Testis (tissue), 3 donors: Measurements from ENCODE around the gene NOTUM. TPM values are rescaled to one million over a fixed set of nuclear protein-coding genes. Genes with fewer than 3 reads are reported as not detected.

Source experiments
- DNase-seq: peaks from one replicate; pipeline ENCODE4 v3.0.0-alpha.2; 2019
- H3K27ac ChIP-seq, 2 donors: fragments of 200-600 bp; sonication (generic); one replicate each; pipeline ENCODE4 v1.5.1; 2019
- H3K27me3 ChIP-seq: fragments of 200-600 bp; sonication (generic); one replicate; pipeline ENCODE4 v1.5.1; 2019
- H3K36me3 ChIP-seq: fragments of 200-600 bp; sonication (generic); one replicate; pipeline ENCODE4 v1.5.1; 2017; ENCODE audit warnings: low read depth; ENCODE audit errors: missing control alignments
- H3K4me1 ChIP-seq: fragments of 200-600 bp; sonication (generic); one replicate; pipeline ENCODE4 v1.5.1; 2019
- H3K4me3 ChIP-seq, 2 donors: fragments of 200-600 bp; sonication (generic); one replicate each; pipeline ENCODE4 v1.5.1; 2017 to 2019
- H3K9me3 ChIP-seq: fragments of 200-600 bp; sonication (generic); one replicate; pipeline ENCODE4 v1.5.1; 2017
- CTCF ChIP-seq, 3 experiments: fragments of 450-650 bp in 2 of 3; fragments of 200-600 bp in 1 of 3; sonication (generic) in 1 of 3; IDR thresholded peaks; one replicate each; pipeline ENCODE4 v1.5.1; 2016 to 2019; ENCODE audit warnings: antibody characterized with exemption in 3 of 3, mild to moderate bottlenecking in 2 of 3, moderate library complexity in 1 of 3
- POLR2A ChIP-seq: fragments of 450-650 bp; IDR thresholded peaks from one replicate; pipeline ENCODE4 v1.6.1; 2017; ENCODE audit warnings: antibody characterized with exemption, mild to moderate bottlenecking, moderate library complexity
- WGBS, 2 donors: methylation state at CpG; one replicate each; pipeline ENCODE4 v1.1.5; 2018; 5-methylcytosine and 5-hydroxymethylcytosine counted together
- intact Hi-C: fragments of 100-400 bp; cut with DNase I; formaldehyde crosslinking; loops from one replicate; pipeline ENCODE4 v1.15.1; 2023; ENCODE audit warnings: low total_unique reads
- polyA plus RNA-seq: library from polyadenylated mRNA; stranded (reverse); fragments of 350-450 nt; fragmentation: Illumina TruSeq; extraction: RNeasy Lipid Tissue Mini Kit (QIAGEN cat#74804); gene quantifications from one replicate; pipeline ENCODE4 v1.2.3, GENCODE V29; 2014; ENCODE audit warnings: low read depth, low replicate concordance; ENCODE audit not compliant: insufficient read depth
- total RNA-seq, 2 donors: library from RNA; depleted of rRNA; stranded (reverse); fragments of >200 nt; gene quantifications; one replicate each; pipeline ENCODE4 v1.2.3, GENCODE V29; 2016

NOTUM gene
- total and polyA plus RNA-seq, 3 donors from 2014 or later, result 5.1 to 13.2 (median 9.5) TPM

- no peak for TF ChIP-seq POLR2A
- TF ChIP-seq CTCF (IDR thresholded peaks at IDR 0.05), result no peak
- DNase-seq, result no peak
- WGBS, 2 donors, result 76 to 87% methylated on average over 9 of the region's 9 CpGs
- Histone ChIP-seq H3K4me1 (peaks cover 10% of the 10 kb centered on the region), H3K27me3 (no peaks in the 10 kb centered on the region), H3K4me3 (no peak overlapping the region), H3K36me3 (no peaks in the 10 kb centered on the region), H3K9me3 (no peaks in the 10 kb centered on the region), H3K27ac (no peak overlapping the region)
- intact Hi-C loops, result no loop called here
These were observed 28.5 kb downstream of the NOTUM start for GRCh38 chr17:81932333-81932983.

GRCh38 chr17:81931557-81932332 lies 29.2 kb downstream of the NOTUM start:
- Histone ChIP-seq H3K27me3 (no peaks in the 10 kb centered on the region), H3K27ac (no peak overlapping the region), H3K4me3 (no peak overlapping the region), H3K4me1 (peaks cover 9% of the 10 kb centered on the region), H3K9me3 (no peaks in the 10 kb centered on the region), H3K36me3 (no peaks in the 10 kb centered on the region)
- TF ChIP-seq POLR2A (no peak), CTCF (IDR thresholded peaks at IDR 0.05) (no peak)
- 55 to 65% methylated on average over 7 to 15 of the region's 15 CpGs for WGBS, 2 donors
- intact Hi-C loops, result no loop called here
- no peak for DNase-seq

- H3K9me3 ChIP-seq, result no peaks in the 10 kb centered on the region
- no peak overlapping the region for H3K27ac ChIP-seq
- no peak for DNase-seq
- H3K36me3 ChIP-seq, result no peaks in the 10 kb centered on the region
- intact Hi-C loops, result no loop called here
- H3K4me1 ChIP-seq, result peaks cover 8% of the 10 kb centered on the region
- no peaks in the 10 kb centered on the region for H3K27me3 ChIP-seq
- no peak for TF ChIP-seq POLR2A
- no peak for TF ChIP-seq CTCF (IDR thresholded peaks at IDR 0.05)
- WGBS, 2 donors, result 77 to 90% methylated on average over 7 to 13 of the region's 13 CpGs
- H3K4me3 ChIP-seq, result no peak overlapping the region
These were observed 29.8 kb downstream of the NOTUM start for GRCh38 chr17:81931189-81931556.

- intact Hi-C loops, result no loop called here
- 75 to 87% methylated on average over 18 to 20 of the region's 20 CpGs for WGBS, 2 donors
- H3K9me3 ChIP-seq, result no peaks in the 10 kb centered on the region
- no peak for DNase-seq
- H3K27ac ChIP-seq, result no peak overlapping the region
- TF ChIP-seq CTCF (IDR thresholded peaks at IDR 0.05), result no peak
- TF ChIP-seq POLR2A, result no peak
- H3K4me1 ChIP-seq, result peaks cover 13% of the 10 kb centered on the region
- no peaks in the 10 kb centered on the region for H3K36me3 ChIP-seq
- no peaks in the 10 kb centered on the region for H3K27me3 ChIP-seq
- H3K4me3 ChIP-seq, result no peak overlapping the region
These were observed 30.6 kb downstream of the NOTUM start for GRCh38 chr17:81930142-81931125.
